Heart left ventricle (tissue), 16 donors: ENCODE data around the gene TAS1R3. TPM values are rescaled to one million over a fixed set of nuclear protein-coding genes. Genes with fewer than 3 reads are reported as not detected.

Source experiments
- ATAC-seq, 4 donors: fragments of 200-7000 bp; cut with Tn5 transposase; one replicate each; pipeline ENCODE4 v1.9.1; 2020 to 2022; ENCODE audit warnings: moderate library complexity in 4 of 4, mild to moderate bottlenecking in 3 of 4, moderate number of reproducible peaks in 1 of 4
- DNase-seq, 5 donors: peaks; one replicate each; pipeline ENCODE4 v3.0.0-alpha.2; 2020
- H3K27ac ChIP-seq, 12 donors: fragments of 200-600 bp; sonication (generic) in 4 of 12; one replicate each; pipeline versions ENCODE4 v1.5.0 to v1.8.0; 2016 to 2022; ENCODE audit warnings: mild to moderate bottlenecking in 2 of 12
- H3K27me3 ChIP-seq, 9 donors: fragments of 200-600 bp; sonication (generic) in 2 of 9; one replicate each; pipeline versions ENCODE4 v1.5.1 to v1.8.0; 2016 to 2022; ENCODE audit warnings: mild to moderate bottlenecking in 3 of 9
- H3K36me3 ChIP-seq, 9 donors: fragments of 200-600 bp; sonication (generic) in 2 of 9; one replicate each; pipeline versions ENCODE4 v1.5.0 to v1.8.0; 2018 to 2022; ENCODE audit warnings: mild to moderate bottlenecking in 2 of 9
- H3K4me1 ChIP-seq, 12 donors: fragments of 200-600 bp; sonication (generic) in 4 of 12; one replicate each; pipeline versions ENCODE4 v1.5.0 to v1.8.0; 2016 to 2022; ENCODE audit warnings: mild to moderate bottlenecking in 3 of 12
- H3K4me3 ChIP-seq, 12 donors: fragments of 200-600 bp; sonication (generic) in 4 of 12; one replicate each; pipeline versions ENCODE4 v1.5.0 to v1.8.0; 2017 to 2022; ENCODE audit warnings: mild to moderate bottlenecking in 9 of 12, moderate library complexity in 4 of 12
- H3K9me3 ChIP-seq, 12 donors: fragments of 200-600 bp; sonication (generic) in 4 of 12; one replicate each; pipeline versions ENCODE4 v1.5.0 to v1.8.0; 2016 to 2022; ENCODE audit warnings: mild to moderate bottlenecking in 1 of 12
- CTCF ChIP-seq, 12 donors: fragments of 200-600 bp; sonication (generic) in 4 of 12; IDR thresholded peaks; one replicate each; pipeline versions ENCODE4 v1.5.0 to v1.8.0; 2018 to 2022; ENCODE audit warnings: antibody characterized with exemption in 12 of 12, mild to moderate bottlenecking in 5 of 12
- POLR2A ChIP-seq, 2 donors: fragments of 450-650 bp; IDR thresholded peaks; one replicate each; pipeline ENCODE4 v1.6.1; 2017; ENCODE audit warnings: antibody characterized with exemption in 2 of 2, mild to moderate bottlenecking in 2 of 2, moderate library complexity in 2 of 2
- WGBS, 4 donors: extraction: QIAGEN DNeasy Blood & Tissue Kit in 2 of 4; methylation state at CpG; one replicate each; pipeline versions ENCODE4 v1.1.5 to v1.1.7; 2013 to 2018; 5-methylcytosine and 5-hydroxymethylcytosine counted together
- intact Hi-C, 10 donors: fragments of 100-400 bp; cut with DNase I; formaldehyde crosslinking; loops; one replicate each; pipeline versions ENCODE4 v1.11.1 to v1.14.2; 2022
- polyA plus RNA-seq, 2 donors: library from polyadenylated mRNA; stranded (reverse); fragments of 200-250 nt; gene quantifications; one replicate each; pipeline ENCODE4 v1.2.3, GENCODE V29; 2013
- total RNA-seq, 9 donors: library from RNA; depleted of rRNA in 2 of 9; stranded (reverse); fragments of >200 nt in 2 of 9; fragmentation: NEBNext Ultra II Directional in 3 of 9; extraction: Animal tissue kit (Norgen Biotek cat#: 25700) in 3 of 9; gene quantifications; one replicate each; pipeline versions ENCODE4 v1.1.0 to v1.2.4, GENCODE V29; 2016 to 2023
- donor health status: ischemic (EF 13 %, LVEDD 7.1; RV severe dilation, severe dysfunction).
- donor health status: healthy with polysubstance abuse.
- donor health status: DM: no; HTN: yes; CAD: no.
- donor health status: DM: no; HTN: no; CAD: no.
- donor health status: ischemic (EF 25% LVEDD 6.9; RV normal size, moderate dysfunction).
- donor health status: ischemic (EF 25% LVEDD 5.7; RV mildly dilated, moderate dysfunction).
- donor health status: healthy.
- donor health status: DM: yes; HTN: yes; CAD: no.
- donor health status: ischemic (EF 35%, LVEDD 5.7; RV mildly dilated, moderate dysfunction).
- donor health status: nonischemic (EF 11% LVEDD 7.7; RV severe dilation, severe dysfunction).
- donor health status: DM: yes; HTN: yes; CAD: no.
- donor health status: PGD.
- donor health status: ischemic (EF 29% LVEDD 5.4; RV normal size, mild dysfunction).
- donor health status: nonischemic (EF 23%, LVEDD 6.1; RV moderate dilation, normal function).

The TAS1R3 gene
- total and polyA plus RNA-seq, 11 donors: 0.21 to 1.3 (median 0.38) TPM

- no peak overlapping the region for H3K27ac ChIP-seq
- H3K4me3 ChIP-seq: no peak overlapping the region
- 32 to 50% (median 47%) methylated on average over 12 to 28 of the region's 28 CpGs for WGBS, 4 donors
- DNase-seq (peak in 1 of 5 donors; percentile 67), ATAC-seq (peak in 1 of 4 donors; percentile 5)
- intact Hi-C loops: loop anchor here in 7 of 10 donors (2.0 to 10.0 kb wide), 6 partner anchors 168 to 306 kb away; partner anchors contain the start of gene PERM1 (in 1 of the 7)
- H3K36me3 ChIP-seq: peaks cover 0 to 31% (median 10%) of the 10 kb centered on the region in 9 donors
- H3K4me1 ChIP-seq: peaks cover 0 to 15% (median 7%) of the 10 kb centered on the region in 12 donors
- H3K27me3 ChIP-seq: peaks cover 0 to 9% (median 4%) of the 10 kb centered on the region in 9 donors
- no peak for TF ChIP-seq POLR2A (IDR thresholded peaks at IDR 0.05)
- no peak for TF ChIP-seq CTCF (IDR thresholded peaks at IDR 0.05)
- no peaks in the 10 kb centered on the region for H3K9me3 ChIP-seq
Observed at GRCh38 chr1:1291023-1291528, 40.0 kb upstream of the TAS1R3 start.

GRCh38 chr1:1291548-1292441 lies 39.3 kb upstream of the TAS1R3 start:
- intact Hi-C loops: loop anchor here (1.0 to 10.0 kb wide), 8 partner anchors 169 to 307 kb away; partner anchors contain the start of gene PERM1 (in 1 of the 10)
- Histone ChIP-seq H3K4me1 (peaks cover 0 to 15% (median 7%) of the 10 kb centered on the region in 12 donors), H3K27me3 (peaks cover 0 to 4% (median 0%) of the 10 kb centered on the region in 9 donors), H3K4me3 (no peak overlapping the region), H3K36me3 (peaks cover 0 to 38% (median 11%) of the 10 kb centered on the region in 9 donors), H3K9me3 (no peaks in the 10 kb centered on the region), H3K27ac (no peak overlapping the region)
- peak; percentile 65 to 82 (median 66) for ATAC-seq
- TF ChIP-seq CTCF (IDR thresholded peaks at IDR 0.05): peak; percentile 47 to 69 (median 62)
- no peak for TF ChIP-seq POLR2A (IDR thresholded peaks at IDR 0.05)
- peak in 4 of 5 donors; percentile 65 to 81 (median 73) for DNase-seq
- WGBS, 4 donors: 36 to 44% (median 40%) methylated on average over 30 to 45 of the region's 45 CpGs

- peaks cover 0 to 2% (median 0%) of the 10 kb centered on the region in 9 donors for H3K27me3 ChIP-seq
- peak in 1 of 5 donors; percentile 22 for DNase-seq
- peaks cover 0 to 41% (median 11%) of the 10 kb centered on the region in 9 donors for H3K36me3 ChIP-seq
- H3K4me3 ChIP-seq: no peak overlapping the region
- no peak overlapping the region for H3K27ac ChIP-seq
- intact Hi-C loops: loop anchor here in 9 of 10 donors (1.0 to 10.0 kb wide), 7 partner anchors 170 to 308 kb away; partner anchors contain the start of gene PERM1 (in 1 of the 9)
- TF ChIP-seq CTCF (IDR thresholded peaks at IDR 0.05) (no peak), POLR2A (IDR thresholded peaks at IDR 0.05) (no peak)
- 84 to 90% (median 86%) methylated on average over 9 of the region's 9 CpGs for WGBS, 4 donors
- no peaks in the 10 kb centered on the region for H3K9me3 ChIP-seq
- peak in 1 of 4 donors; percentile 11 for ATAC-seq
- H3K4me1 ChIP-seq: peaks cover 0 to 15% (median 7%) of the 10 kb centered on the region in 12 donors
Observed at GRCh38 chr1:1292442-1292779, 38.7 kb upstream of the TAS1R3 start.

GRCh38 chr1:1292851-1293250 lies 38.2 kb upstream of the TAS1R3 start:
- TF ChIP-seq POLR2A (IDR thresholded peaks at IDR 0.05): no peak
- TF ChIP-seq CTCF (IDR thresholded peaks at IDR 0.05): no peak
- intact Hi-C loops: loop anchor here in 9 of 10 donors (1.0 to 10.0 kb wide), 7 partner anchors 170 to 308 kb away; partner anchors contain the start of gene PERM1 (in 1 of the 9)
- Histone ChIP-seq H3K27me3 (no peaks in the 10 kb centered on the region), H3K36me3 (peaks cover 0 to 45% (median 11%) of the 10 kb centered on the region in 9 donors), H3K9me3 (no peaks in the 10 kb centered on the region), H3K4me3 (no peak overlapping the region), H3K27ac (no peak overlapping the region), H3K4me1 (peaks cover 0 to 15% (median 7%) of the 10 kb centered on the region in 12 donors)
- WGBS, 4 donors: 89 to 96% (median 92%) methylated on average over 14 to 18 of the region's 18 CpGs
- DNase-seq: no peak
- ATAC-seq: no peak
